AG04449 (cell line): ENCODE results near the gene CACNG7.
"Not testable (repeated sequence)": the region's sequence is repeated elsewhere in the genome, so short reads cannot be mapped to it uniquely, and the experiment has no call there.

Experiments used
- CTCF ChIA-PET: fragments of 350-600 bp; formaldehyde crosslinking; extraction: SDS; loops from one replicate; lab custom pipeline; 2021; ENCODE audit warnings: antibody characterized with exemption; lab: Yijun Ruan, JAX
- POLR2A ChIA-PET: fragments of 400-600, 350-600 bp; formaldehyde crosslinking; extraction: SDS; loops from one replicate; lab custom pipeline; 2020; ENCODE audit warnings: antibody characterized with exemption, inconsistent platforms; lab: Yijun Ruan, JAX
- DNase-seq: peaks from one replicate; pipeline ENCODE4 v3.0.0-alpha.2; 2010; ENCODE audit warnings: low read depth, low spot score
- H3K4me3 ChIP-seq: 2 replicates; pipeline ENCODE4 v1.5.1; 2011; ENCODE audit warnings: low read depth, mild to moderate bottlenecking, control low read depth, low read length
- TF ChIP-seq, protein P1 (sequence below): IDR thresholded peaks from one replicate; pipeline ENCODE4 v1.5.1; 2011; ENCODE audit warnings: mild to moderate bottlenecking, moderate library complexity, low read length, control low read depth, inconsistent platforms; ENCODE audit not compliant: insufficient read depth; ENCODE audit errors: missing control alignments

CACNG7 gene

DNA sequence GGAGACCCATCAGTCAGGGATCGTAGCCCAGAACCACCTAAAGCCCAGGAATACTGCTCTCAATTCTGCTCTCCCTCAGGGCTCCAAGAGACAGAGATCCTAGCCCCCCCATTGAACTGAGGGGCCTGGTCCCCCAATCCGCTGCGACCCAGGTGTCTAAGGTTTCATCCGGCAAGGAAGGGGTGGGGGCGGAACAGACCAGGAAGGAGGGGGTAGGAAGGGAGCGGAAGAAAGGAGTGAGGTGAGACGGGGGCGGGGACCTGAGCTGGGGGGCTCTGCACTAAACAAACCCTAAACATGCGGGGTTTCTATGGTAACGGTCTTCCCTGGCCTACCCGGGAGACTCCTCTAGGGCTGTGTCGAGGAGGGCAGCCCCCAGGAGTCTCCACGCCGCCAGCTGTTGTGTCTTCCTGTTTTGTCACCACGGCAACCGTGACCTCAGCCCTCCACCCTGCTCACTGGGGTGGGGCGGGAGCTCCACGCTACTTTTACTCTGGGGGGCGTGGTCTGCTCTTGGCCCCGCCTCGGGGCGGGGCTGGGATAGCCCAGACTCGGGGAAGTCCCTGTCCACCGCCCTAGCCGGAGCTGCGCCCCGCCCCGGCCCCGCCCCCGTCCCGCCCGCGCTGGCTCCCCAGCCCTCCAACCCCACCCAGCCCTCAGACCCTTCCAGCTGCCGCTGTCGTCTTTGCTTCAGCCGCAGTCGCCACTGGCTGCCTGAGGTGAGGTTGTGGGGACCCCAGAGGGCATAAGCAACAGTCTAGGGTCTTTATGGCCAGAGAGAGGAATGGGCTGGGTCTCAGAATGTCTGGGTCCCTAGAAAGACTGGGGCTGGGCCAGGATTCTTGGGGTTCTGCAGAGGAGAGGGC, 41.6 kb upstream of the CACNG7 start, which contains the start of gene MYADM:
TSS of gene MYADM (plus strand) at position 659 of the 866 bp plus-strand sequence. CDS start 5,647 bp downstream, outside the sequence.
- DNase-seq, result peak; percentile 90
- ChIA-PET CTCF (interaction anchor here (1.0 to 2.1 kb wide), 5 partner anchors 14 to 167 kb away, joined by 3 to 6 read pairs (median 4); partner anchors contain the start of gene PRKCG), POLR2A (interaction anchor here (0.7 to 2.6 kb wide), 8 partner anchors 9 to 270 kb away, joined by 3 to 16 read pairs (median 4); partner anchors contain the start of gene CNOT3)
- TF ChIP-seq, protein P1, sequence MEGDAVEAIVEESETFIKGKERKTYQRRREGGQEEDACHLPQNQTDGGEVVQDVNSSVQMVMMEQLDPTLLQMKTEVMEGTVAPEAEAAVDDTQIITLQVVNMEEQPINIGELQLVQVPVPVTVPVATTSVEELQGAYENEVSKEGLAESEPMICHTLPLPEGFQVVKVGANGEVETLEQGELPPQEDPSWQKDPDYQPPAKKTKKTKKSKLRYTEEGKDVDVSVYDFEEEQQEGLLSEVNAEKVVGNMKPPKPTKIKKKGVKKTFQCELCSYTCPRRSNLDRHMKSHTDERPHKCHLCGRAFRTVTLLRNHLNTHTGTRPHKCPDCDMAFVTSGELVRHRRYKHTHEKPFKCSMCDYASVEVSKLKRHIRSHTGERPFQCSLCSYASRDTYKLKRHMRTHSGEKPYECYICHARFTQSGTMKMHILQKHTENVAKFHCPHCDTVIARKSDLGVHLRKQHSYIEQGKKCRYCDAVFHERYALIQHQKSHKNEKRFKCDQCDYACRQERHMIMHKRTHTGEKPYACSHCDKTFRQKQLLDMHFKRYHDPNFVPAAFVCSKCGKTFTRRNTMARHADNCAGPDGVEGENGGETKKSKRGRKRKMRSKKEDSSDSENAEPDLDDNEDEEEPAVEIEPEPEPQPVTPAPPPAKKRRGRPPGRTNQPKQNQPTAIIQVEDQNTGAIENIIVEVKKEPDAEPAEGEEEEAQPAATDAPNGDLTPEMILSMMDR, result no peak
- H3K4me3 ChIP-seq, result peak within 1 kb of the TSS; percentile 99

DNA sequence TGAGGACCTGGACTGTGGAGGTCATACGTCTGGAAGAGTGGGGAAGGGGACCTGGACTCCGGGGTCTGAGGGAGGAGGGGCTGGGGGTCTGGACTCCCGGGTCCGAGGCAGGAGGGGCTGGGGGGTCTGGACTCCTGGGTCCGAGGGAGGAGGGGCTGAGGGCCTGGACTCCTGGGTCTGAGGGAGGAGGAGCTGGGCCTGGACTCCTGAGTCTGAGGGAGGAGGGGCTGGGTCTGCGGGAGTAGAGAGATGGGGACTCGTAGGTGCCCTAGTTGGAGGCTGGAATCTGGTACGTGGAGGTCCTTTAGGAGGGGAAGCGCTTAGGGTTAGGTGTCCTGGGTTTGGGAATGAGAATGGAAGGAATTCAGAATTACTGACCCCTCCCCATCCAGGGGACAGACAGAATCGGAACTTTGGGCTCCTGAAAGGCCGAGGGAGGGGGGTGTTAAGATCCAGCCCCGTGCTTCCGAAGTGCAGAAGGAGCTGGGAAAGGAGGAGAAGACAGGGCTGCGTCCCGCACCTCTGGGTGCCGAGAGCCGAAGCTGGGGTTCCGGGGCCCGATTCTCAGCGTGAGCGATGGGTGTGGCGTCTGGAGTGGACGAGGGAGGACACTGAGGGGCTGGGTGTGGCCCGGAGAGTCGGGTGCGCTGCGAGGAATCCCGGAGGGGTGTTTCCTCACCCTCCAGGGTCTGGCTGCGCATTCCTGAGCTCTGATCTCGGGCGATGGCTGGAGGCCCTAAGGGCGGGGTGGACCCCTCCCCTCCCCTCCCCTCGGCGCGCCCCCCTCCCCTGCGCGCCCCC, 40.8 kb upstream of the CACNG7 start:
- POLR2A ChIA-PET, result interaction anchor here (0.7 to 2.6 kb wide), 7 partner anchors 8 to 269 kb away, joined by 3 to 16 read pairs (median 5); partner anchors contain the start of gene CNOT3
- TF ChIP-seq, protein P1, result no peak
- H3K4me3 ChIP-seq, result peak overlapping the region; percentile 99
- no peak for DNase-seq
- CTCF ChIA-PET, result interaction anchor here (0.9 to 2.1 kb wide), 3 partner anchors 9 to 155 kb away, joined by 3 to 6 read pairs (median 3); no protein-coding TSS in a partner anchor

- DNase-seq, result peak; percentile 44
- ChIA-PET POLR2A (interaction anchor here (2.1 to 2.6 kb wide), 2 partner anchors 7 to 20 kb away, joined by 8 to 16 read pairs; no protein-coding TSS in a partner anchor), CTCF (interaction anchor here (0.9 to 2.1 kb wide), 2 partner anchors 10 to 155 kb away, joined by 3 to 6 read pairs; no protein-coding TSS in a partner anchor)
- H3K4me3 ChIP-seq, result peak overlapping the region; percentile 99
- TF ChIP-seq, protein P1, result no peak
Measured at GRCh38 chr19:53868892-53869804, 39.9 kb upstream of the CACNG7 start.

DNA sequence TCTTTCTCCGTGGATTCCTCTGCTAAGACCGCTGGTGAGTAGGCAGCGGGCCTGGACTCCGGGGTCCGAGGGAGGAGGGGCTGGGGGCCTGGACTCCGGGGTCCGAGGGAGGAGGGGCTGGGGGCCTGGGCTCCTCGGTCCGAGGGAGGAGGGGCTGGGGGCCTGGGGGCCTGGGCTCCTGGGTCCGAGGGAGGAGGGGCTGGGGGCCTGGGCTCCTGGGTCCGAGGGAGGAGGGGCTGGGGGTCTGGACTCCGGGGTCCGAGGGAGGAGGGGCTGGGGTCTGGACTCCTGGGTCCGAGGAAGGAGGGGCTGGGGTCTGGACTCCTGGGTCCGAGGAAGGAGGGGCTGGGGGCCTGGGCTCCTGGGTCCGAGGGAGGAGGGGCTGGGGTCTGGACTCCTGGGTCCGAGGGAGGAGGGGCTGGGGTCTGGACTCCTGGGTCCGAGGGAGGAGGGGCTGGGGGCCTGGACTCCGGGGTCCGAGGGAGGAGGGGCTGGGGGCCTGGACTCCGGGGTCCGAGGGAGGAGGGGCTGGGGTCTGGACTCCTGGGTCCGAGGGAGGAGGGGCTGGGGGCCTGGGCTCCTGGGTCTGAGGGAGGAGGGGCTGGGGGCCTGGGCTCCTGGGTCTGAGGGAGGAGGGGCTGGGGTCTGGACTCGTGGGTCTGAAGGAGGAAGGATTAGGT, 39.1 kb upstream of the CACNG7 start:
- DNase-seq, POLR2A ChIA-PET: not testable (repeated sequence)
- peak overlapping the region; percentile 99 for H3K4me3 ChIP-seq
- CTCF ChIA-PET, result interaction anchor here (1.3 to 1.7 kb wide), 2 partner anchors 9 to 26 kb away, joined by 5 read pairs; no protein-coding TSS in a partner anchor

- POLR2A ChIA-PET, result no interaction called here
- TF ChIP-seq, protein P1, result no peak
- CTCF ChIA-PET, result interaction anchor here (1.3 to 1.7 kb wide), 2 partner anchors 8 to 27 kb away, joined by 5 read pairs; no protein-coding TSS in a partner anchor
- DNase-seq, result no peak
- peak overlapping the region; percentile 46 for H3K4me3 ChIP-seq
Measured at GRCh38 chr19:53870485-53870844, 38.6 kb upstream of the CACNG7 start.
